ENCODE data around the gene ATOX1.

The ATOX1 gene

DNA sequence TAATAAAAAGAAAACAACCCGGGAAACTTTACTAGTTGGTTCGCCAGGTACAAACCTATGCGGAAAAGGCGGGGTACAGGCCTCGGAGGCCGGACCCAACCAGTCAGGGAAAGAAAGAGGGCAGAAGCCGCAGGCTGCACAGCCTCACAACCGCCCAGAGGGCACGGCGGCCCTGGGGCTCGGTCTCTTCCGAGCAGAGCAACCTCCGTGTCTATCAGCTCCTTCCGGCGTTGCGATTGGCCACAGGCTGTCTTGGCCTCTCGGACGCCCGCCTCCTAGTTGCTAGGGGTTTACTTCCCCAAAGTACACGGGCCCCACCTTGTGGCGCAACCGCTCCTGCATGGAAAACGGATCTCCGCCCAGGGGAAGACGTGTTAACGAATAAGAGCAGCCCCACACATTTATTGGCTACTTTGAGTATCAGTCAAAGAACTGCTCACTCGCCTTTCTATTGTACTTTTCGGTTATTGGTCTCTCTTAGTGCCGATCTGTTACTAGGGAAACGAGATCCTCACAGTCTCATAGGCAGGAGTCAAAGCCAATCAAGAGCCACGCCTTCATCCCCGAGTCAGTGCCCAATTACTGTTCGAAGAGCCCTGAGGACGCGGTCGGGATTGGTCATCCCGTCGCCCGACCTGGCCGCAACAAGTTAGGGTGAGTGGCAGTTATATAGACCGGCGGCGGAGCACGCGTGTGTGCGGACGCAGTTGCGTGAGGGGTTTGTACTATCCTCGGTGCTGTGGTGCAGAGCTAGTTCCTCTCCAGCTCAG is 13.0 kb upstream of the ATOX1 start, which contains the start of gene G3BP1:
Gene G3BP1, plus strand, starts transcription at position 696 of the 770 bp plus-strand sequence. CDS start 14,667 bp downstream, outside the sequence.
- peak; percentile 100 for DNase-seq (ENCODE audit: low read depth, low spot score)
- H3K4me3 ChIP-seq (ENCODE audit: low read length): peak within 1 kb of the TSS; percentile 99

- peak overlapping the region; percentile 73 for H3K4me3 ChIP-seq (ENCODE audit: low read length)
- no peak for DNase-seq (ENCODE audit: low read depth, low spot score)
Observed at GRCh38 chr5:151770383-151771258, 12.2 kb upstream of the ATOX1 start.

GRCh38 chr5:151766975-151767374 is 8.5 kb upstream of the ATOX1 start:
- DNase-seq (ENCODE audit: low read depth, low spot score): no peak
- H3K4me3 ChIP-seq (ENCODE audit: low read length): no peak overlapping the region

GRCh38 chr5:151764801-151765200 is 6.4 kb upstream of the ATOX1 start:
- H3K4me3 ChIP-seq (ENCODE audit: low read length): no peak overlapping the region
- DNase-seq (ENCODE audit: low read depth, low spot score): no peak

DNA sequence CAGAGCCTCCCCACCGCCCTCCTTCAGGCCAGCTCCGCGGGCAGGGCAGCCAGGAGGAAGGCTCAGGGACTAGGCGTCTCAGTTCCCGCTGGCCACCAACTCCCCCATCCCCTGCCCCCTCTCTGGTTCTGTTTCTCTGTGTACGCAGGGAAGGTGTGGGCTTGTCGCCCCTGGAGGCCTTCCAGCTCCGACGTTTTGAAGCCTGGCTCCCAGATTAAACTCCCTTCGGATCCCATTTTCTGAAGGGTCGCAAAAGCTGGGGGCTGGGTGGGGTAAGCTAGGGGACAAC is 346 bp downstream of the ATOX1 start:
- no peak for DNase-seq (ENCODE audit: low read depth, low spot score)
- peak overlapping the region; percentile 74 for H3K4me3 ChIP-seq (ENCODE audit: low read length)

DNA sequence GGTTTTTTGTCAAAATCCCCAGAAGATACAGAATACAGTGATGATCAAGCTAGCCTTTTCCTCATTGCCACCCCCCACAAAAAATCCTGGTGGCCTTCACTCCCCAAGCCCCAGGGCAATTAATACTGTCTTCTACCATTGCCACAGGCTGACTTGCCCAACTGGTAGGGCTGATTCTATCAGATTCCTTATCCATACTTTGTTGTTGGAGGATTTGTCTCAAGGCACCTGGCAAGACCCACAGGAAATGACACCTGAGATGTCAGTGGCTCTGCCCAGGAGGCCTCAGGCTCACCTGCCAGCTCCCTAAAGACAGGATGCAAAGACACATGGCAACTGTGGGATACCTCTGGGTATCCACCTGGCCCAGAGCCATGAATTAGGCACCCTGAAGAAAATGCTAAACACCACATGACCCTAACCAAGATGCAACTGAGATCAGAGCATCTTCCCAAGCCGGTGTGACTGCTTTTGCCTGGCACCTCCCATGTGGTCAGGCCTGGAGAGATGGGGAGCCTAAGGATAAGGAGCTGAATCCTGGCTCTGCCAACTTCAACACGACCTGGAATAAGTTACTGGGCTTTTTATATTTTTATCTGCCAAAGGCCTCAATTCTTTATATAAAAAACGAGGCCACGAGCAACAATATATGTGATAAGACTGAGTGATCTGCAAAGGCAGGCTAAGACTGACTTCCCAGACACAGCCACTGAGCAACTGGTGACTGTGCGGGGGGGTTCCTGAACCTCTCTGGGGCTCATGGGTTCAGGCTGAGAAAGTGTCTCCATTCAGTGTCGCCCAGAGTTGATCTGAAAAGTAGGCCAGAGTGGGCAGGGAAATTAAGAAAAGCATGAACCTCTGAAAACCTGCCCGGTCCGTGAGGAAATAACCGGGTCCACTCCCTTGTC is 944 bp downstream of the ATOX1 start:
- no peak for DNase-seq (ENCODE audit: low read depth, low spot score)

GRCh38 chr5:151755383-151755782 is 3.0 kb downstream of the ATOX1 start:
- DNase-seq (ENCODE audit: low read depth, low spot score): no peak
- H3K4me3 ChIP-seq (ENCODE audit: low read length): no peak overlapping the region

More for the DNA sequence above, 944 bp downstream of the ATOX1 start:
- peak overlapping the region; percentile 74 for H3K4me3 ChIP-seq (ENCODE audit: low read length)

- DNase-seq (ENCODE audit: low read depth, low spot score): no peak
- no peak overlapping the region for H3K4me3 ChIP-seq (ENCODE audit: low read length)
Observed at GRCh38 chr5:151751593-151751992, 6.8 kb downstream of the ATOX1 start.

DNA sequence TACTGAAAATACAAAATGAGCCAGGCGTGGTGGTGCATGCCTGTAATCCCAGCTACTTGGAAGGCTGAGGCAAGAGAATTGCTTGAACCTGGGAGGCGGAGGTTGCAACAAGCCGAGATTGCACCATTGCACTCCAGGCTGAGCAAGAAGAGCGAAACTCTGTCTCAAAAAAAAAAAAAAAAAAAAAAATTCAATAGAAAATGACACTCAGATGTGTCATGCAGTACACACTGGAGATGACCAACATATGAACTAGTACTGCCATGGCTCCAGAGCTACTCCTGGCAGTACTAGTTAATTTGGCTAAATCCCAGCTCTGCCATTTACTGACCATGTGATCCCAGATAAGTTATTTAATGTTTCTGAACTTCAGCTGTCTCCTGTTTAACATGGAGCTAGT is 7.3 kb downstream of the ATOX1 start:
- DNase-seq (ENCODE audit: low read depth, low spot score): no peak
- H3K4me3 ChIP-seq (ENCODE audit: low read length): no peak overlapping the region

- no peak overlapping the region for H3K4me3 ChIP-seq (ENCODE audit: low read length)
- no peak for DNase-seq (ENCODE audit: low read depth, low spot score)
Observed at GRCh38 chr5:151750121-151750520, 8.3 kb downstream of the ATOX1 start.

- no peak overlapping the region for H3K4me3 ChIP-seq (ENCODE audit: low read length)
- no peak for DNase-seq (ENCODE audit: low read depth, low spot score)
Observed at GRCh38 chr5:151745071-151745705, 13.2 kb downstream of the ATOX1 start.

DNA sequence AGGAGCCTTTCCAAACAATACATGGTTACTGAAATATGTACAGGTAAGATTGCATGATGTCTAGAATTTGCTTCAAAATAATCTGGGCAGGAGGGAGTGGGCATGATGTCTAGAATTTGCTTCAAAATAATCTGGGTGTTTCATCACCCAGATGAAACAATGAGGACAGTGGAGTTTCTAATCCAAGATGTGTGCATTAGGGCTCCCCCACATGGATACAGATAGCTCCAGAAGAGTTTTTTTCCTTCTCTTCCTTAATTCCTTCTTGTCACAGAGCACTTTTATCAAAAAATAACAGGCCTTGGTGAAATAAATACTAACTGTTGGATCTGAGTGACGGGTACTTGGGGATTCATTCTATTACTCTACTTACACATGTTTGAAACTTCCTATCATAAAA is 14.9 kb downstream of the ATOX1 start:
- DNase-seq (ENCODE audit: low read depth, low spot score): no peak

GRCh38 chr5:151742870-151743294 is 15.5 kb downstream of the ATOX1 start:
- H3K4me3 ChIP-seq (ENCODE audit: low read length): no peak overlapping the region
- DNase-seq (ENCODE audit: low read depth, low spot score): no peak

More for the DNA sequence above, 14.9 kb downstream of the ATOX1 start:
- no peak overlapping the region for H3K4me3 ChIP-seq (ENCODE audit: low read length)

DNA sequence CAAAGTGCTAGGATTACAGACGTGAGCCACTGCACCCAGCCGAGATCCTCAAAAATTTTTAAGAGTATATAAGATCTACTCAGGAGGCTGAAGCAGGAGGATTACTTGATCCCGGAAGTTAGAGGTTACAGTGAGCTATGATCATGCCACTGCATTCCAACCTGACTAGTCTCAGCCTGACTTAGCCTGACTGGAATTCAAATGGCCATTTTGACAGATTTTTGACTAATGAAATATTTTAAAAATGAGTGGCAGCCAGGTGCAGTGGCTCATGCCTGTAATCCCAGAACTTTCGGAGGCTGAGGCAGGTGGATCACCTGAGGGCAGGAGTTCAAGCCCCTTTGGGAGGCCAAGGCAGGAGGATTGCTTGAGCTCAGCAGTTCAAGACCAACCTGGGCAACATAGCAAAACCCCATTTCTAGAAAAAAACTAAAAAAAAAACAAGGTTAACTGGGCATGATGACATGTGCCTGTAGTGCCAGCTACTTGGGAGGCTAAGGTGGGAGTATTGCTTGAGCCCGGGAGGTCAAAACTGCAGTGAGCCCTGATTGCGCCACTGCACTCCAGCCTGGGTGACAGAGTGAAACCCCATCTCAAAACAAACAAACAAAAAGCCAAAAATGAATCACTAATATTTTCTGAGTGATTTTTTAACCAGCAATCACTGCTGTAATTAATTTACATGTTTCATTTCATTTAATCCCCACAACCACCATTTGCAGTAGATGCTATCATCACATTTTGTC is 16.6 kb downstream of the ATOX1 start:
- DNase-seq (ENCODE audit: low read depth, low spot score): no peak
- no peak overlapping the region for H3K4me3 ChIP-seq (ENCODE audit: low read length)

DNA sequence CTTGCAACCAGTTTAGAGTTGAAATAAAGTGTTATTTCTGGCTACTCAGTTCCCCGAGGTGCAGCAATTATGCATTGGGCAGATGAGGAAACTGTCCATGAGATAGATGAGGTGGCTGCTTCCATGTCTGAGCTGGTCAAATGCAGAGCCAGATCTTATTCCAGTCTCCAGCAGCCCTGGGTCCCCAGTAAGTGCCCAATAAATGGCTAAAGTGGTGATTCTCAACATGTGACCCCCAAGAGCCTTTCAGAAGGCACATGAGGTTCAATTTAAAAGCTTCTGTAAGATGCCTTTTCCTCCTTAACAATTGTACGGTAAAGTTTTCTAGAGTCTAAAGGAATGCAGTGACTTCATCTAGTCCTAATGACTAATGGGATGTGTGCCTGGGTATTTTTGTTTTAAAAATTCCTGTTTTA is 17.5 kb downstream of the ATOX1 start:
- no peak overlapping the region for H3K4me3 ChIP-seq (ENCODE audit: low read length)
- DNase-seq (ENCODE audit: low read depth, low spot score): no peak

DNA sequence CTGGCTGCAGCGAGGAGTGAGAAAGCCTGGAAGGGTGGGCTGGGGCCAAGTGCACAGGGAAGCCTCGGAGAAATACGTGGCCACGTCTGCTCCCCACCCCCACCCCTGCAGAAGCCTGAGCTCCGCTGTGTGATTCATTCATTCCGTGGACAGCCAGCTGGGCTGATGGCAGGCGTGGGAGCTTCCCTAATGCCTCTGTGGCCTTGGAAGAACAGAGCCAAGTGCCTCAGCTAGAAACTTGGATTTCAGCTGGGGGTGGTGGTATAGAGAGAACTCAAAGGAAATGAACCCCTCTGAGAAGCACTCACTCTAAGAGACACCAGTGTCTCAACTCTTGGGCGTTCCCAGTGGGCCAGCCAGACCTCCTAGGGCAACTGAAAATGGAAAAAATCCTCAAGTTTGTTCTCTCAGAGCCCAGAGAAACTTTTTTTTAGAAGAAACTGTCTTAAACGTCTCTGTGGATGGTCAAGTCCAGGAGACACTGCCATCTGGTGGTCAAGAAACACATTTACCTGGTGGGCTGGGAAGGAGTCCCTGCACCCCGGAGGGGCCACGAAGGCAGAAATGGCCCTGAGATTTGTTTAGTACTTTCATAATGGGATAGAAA is 18.0 kb downstream of the ATOX1 start:
- no peak overlapping the region for H3K4me3 ChIP-seq (ENCODE audit: low read length)
- DNase-seq (ENCODE audit: low read depth, low spot score): peak; percentile 43

GRCh38 chr5:151739939-151740335 is 18.5 kb downstream of the ATOX1 start:
- H3K4me3 ChIP-seq (ENCODE audit: low read length): no peak overlapping the region
- DNase-seq (ENCODE audit: low read depth, low spot score): no peak

GRCh38 chr5:151739395-151739794 is 19.0 kb downstream of the ATOX1 start:
- H3K4me3 ChIP-seq (ENCODE audit: low read length): no peak overlapping the region
- no peak for DNase-seq (ENCODE audit: low read depth, low spot score)

Measured in Jurkat, Clone E6-1 (cell line).